Measurements from ENCODE around the gene OR10A3.

DNA sequence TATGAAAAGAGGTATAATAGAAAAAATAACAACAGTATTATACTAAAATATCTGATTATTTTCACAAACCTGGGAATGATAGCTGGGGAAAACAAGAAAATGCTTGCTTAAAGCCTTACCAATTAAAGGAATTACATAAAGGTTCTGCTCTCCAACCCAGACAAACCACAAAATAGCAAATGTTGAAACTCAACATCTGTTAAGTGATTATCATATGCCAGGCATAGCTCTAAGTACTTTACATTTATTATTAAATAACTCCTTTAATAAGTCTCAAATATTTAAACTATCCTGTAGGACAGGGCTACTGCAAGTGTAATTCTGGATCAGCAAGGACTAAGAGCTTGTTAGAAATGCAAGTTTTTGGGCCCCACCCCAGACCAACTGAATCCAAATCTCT lies 30.5 kb downstream of the OR10A3 start:
- no peak for TF ChIP-seq CTCF (IDR thresholded peaks at IDR 0.05; ENCODE audit: borderline replicate concordance, extremely low read depth, low read length, poor library complexity, severe bottlenecking)
- no peak for TF ChIP-seq EZH2 (IDR thresholded peaks at IDR 0.05; ENCODE audit: borderline replicate concordance, low read depth, low read length, severe bottlenecking)
